GM19240 (cell line): ENCODE data around the gene MYO1A.
A peak's percentile ranks its signal among the peaks of the same experiment; 100 is the strongest.
"Not testable (repeated sequence)": the region's sequence is repeated elsewhere in the genome, so short reads cannot be mapped to it uniquely, and the experiment has no call there.

Experiments used
- DNase-seq: peaks from one replicate; pipeline ENCODE4 v3.0.0; 2011; ENCODE audit warnings: low spot score; ENCODE audit not compliant: insufficient read length

MYO1A gene

DNA sequence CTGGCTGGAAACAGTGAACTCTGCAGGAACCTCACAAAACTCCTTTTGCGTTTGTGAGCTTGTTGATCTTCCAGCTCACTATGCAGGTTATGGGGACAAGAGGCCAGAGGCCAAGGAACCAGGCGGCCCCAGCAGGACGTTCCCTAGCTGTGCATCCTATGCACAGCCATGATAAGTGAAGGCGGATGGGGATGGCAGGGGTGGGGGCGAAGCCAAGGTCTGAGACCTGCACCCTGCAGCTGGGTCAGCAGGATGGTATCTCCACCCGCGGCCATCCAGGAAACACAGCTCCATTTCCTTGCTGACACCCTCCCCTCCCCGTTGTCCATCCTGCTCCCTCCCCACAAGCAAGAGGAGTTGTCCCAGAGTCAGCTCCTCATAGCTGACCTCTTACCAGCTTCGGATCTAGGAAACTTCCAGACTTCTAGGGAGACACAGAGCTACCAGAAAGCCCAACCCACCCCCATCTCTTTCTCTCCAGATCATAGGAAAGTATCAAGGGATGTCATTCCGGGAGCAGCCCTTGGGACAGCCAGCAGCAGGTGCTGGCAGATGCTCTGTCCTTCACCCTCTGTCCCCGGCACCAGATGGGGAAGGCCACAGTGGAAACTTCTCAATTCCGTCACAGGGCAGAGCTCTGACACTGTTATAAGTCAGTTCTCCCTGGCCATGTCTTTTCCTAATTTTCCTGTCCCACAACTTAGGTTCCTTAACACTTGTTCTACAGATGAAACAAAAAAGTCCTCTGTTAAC is 53.0 kb downstream of the MYO1A start:
- DNase-seq: no peak

DNA sequence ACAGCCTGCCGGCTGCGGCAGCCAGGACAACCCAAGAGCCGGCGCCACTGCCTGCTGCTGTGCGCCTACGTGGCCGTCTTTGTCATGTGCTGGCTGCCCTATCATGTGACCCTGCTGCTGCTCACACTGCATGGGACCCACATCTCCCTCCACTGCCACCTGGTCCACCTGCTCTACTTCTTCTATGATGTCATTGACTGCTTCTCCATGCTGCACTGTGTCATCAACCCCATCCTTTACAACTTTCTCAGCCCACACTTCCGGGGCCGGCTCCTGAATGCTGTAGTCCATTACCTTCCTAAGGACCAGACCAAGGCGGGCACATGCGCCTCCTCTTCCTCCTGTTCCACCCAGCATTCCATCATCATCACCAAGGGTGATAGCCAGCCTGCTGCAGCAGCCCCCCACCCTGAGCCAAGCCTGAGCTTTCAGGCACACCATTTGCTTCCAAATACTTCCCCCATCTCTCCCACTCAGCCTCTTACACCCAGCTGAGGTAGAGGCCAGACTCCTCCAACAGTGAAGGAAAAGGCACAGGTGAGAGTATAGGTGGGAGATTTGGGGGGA is 53.9 kb downstream of the MYO1A start:
- no peak for DNase-seq

DNA sequence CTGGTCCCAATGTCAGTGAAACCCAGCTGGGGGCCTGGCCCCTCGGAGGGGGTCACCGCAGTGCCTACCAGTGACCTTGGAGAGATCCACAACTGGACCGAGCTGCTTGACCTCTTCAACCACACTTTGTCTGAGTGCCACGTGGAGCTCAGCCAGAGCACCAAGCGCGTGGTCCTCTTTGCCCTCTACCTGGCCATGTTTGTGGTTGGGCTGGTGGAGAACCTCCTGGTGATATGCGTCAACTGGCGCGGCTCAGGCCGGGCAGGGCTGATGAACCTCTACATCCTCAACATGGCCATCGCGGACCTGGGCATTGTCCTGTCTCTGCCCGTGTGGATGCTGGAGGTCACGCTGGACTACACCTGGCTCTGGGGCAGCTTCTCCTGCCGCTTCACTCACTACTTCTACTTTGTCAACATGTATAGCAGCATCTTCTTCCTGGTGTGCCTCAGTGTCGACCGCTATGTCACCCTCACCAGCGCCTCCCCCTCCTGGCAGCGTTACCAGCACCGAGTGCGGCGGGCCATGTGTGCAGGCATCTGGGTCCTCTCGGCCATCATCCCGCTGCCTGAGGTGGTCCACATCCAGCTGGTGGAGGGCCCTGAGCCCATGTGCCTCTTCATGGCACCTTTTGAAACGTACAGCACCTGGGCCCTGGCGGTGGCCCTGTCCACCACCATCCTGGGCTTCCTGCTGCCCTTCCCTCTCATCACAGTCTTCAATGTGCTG is 54.6 kb downstream of the MYO1A start:
- no peak for DNase-seq

DNA sequence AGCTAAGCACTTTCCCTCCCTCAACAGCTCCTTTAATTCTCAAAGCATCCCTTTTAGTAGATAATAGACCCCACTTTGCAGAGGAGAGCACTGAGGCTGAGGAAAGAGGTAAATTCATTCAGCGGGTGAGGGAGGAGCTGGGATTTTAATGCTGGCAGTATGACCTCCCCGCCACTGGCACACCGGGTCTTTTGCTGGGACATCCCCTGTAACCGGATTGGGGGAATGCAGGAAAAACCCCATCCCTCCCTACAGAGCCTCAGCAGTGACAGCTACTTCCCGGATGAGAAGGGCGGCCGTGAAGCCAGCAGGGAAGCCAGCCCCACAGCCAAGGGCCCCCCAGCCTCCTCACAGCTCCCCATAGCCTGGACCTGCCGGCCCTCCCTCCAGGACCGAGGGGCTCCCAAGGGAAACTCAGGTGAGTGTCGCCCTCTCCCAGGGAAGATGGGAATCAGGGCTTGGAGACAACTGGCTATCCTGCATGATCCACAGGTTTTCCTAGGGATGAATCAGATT is 55.6 kb downstream of the MYO1A start:
- no peak for DNase-seq

- DNase-seq: no peak
These were observed 56.6 kb downstream of the MYO1A start for GRCh38 chr12:56993346-56993745.

DNA sequence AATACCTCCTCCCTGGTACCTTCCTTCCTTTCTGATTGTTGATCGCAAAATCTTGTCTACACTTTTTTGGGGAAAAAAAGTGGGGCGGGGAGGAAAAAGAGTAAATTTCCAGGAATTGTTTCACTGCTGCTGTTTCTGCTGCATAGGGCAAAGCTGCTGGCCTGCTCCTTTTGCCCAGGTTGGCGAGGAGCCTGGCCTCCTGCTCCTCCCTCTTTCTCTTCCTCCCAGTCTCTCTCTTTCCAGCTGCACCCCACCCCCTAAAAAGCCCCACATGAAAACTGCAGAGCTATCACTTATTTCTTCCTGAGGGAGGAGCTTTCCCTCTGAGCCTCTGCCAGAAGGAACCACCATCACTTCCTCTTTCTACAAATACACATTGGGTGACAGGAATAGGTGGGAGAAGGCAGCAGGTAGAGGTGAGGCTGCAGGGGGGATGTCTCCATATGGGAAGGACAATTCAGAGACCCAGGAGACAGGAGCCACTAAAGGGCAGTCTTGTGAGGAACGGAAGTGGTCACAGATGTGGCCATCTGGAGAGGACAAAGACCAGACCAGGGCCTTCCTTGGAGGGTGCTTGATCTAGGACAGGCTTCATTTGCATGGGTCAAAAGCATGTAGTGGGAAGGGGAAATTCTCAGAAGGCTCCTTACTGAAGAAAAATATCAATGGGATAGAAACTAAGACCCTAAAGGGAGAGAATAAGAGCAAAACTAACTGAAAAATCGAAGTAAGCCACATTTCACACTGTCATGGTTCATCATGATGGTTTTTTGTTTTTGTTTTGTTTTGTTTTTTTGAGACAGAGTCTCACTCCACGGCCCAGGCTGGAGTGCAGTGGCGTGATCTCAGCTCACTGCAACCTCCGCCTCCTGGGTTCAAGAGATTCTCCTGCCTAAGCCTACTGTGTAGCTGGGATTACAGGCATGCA is 58.3 kb downstream of the MYO1A start:
- no peak for DNase-seq

DNA sequence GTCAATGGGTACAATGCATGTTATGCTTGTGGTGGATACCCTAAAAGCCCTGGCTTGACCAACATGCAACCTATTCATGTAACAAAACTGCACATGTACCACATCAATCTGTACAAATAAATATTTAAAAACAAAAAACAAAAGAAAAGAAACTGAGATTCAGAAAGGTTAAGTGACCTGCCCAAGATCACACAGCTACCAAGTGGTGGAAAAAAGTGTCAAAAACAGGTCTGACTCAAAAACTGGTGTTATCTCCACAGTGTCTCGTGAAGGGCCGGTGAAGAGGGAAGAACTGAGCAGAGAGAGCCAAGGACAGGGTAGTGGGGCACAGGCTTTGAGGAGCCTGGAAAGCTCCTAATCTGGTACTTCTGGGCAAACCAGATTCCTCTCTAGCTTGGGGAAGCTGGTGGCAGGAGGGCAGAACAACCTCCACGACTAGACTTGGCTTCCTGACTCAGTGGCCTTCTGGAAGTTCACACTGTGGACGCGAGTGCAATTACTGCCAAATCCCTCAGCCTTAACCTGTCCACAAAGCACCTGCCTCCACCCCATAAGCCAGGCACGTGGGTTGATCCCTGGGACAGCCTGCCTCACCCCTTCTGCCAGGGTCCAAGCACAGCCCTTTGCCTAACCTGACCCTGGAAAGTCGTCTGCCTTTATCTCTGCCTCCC is 59.1 kb downstream of the MYO1A start:
- DNase-seq: no peak

GRCh38 chr12:56989861-56990610 is 59.9 kb downstream of the MYO1A start:
- no peak for DNase-seq

- DNase-seq: no peak
These were observed 61.7 kb downstream of the MYO1A start for GRCh38 chr12:56988207-56988739.

DNA sequence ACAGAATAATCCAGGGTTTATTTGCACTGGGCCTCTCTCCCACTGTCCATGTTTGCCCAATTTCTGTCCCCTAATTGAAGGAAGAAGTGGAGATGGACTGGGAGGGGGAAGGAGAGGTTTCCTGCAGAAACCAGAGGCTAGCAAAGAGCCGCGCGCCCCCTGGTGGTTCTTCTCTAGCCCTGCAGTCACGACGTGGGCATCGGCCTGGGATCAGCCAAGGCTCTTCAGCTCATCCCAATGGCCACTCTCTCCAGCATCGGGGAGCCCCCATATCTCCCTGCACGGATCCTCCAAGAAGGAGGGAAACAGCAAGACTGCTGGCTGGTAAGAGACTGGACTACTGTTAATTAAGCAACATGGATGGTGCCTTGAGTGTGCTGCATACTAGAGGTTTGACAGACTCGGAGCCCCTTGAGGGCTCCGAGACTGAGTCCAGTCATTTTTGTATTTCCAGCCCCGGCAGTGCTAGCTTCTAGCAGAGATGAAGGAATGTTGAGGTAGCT is 62.3 kb downstream of the MYO1A start:
- DNase-seq: peak; percentile 72

DNA sequence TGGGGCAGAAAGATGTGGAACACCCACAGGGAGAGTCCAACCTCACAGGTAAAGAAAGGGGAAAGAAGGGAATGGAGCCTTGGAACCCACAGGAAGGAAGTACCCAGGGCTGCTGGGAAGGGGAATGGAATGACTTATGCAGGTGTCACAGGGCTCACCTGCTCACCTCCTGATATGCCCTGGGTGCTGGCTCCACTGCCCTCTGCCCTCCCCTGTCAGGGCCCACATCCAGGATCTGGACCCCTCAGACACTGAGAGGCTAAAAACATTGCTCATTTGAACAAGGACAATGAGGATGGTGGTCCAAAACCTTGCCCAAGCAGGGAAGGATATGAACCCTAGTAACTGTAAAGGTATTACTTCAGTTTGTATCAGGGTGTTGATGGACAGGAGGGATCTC is 62.9 kb downstream of the MYO1A start:
- DNase-seq: no peak

DNA sequence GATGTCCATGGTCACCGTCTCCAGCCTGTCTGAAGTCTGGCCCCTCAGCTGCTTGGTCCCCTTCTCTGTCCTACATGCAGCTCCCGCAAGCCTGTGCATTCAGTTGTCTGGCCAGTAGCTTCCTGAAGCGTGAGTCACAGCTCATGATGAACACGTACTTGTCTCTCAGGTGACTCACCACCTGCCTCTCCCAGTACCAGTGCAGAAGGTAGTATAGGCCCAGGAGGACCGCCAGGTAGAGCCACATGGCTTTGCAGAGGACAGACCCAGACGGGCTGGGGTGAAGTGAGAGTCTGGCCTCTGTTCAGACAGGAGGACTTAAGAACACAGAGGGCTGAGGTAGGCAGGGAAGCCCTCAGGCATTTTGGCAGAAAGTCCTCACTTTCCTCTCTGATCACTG is 64.2 kb downstream of the MYO1A start:
- not testable (repeated sequence) for DNase-seq

DNA sequence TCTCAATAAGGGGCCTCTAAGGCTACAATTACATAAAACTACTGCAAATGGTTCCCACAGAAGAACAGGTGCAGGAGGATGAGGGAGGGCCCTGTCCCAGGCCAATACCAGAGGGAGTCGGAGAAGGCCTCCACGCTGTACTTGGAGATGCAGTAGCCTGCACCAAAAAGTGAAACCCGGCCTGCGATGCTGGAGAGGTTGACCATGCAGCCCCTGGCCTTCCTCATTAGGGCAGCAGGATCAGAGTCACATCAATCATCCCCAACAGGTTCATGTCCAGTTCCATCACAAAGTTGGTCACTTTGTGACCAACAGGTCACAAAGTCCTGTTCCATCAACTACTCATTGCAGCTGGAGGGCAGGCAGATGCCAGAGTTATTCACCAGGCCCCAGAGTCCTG is 66.5 kb downstream of the MYO1A start:
- DNase-seq: no peak

DNA sequence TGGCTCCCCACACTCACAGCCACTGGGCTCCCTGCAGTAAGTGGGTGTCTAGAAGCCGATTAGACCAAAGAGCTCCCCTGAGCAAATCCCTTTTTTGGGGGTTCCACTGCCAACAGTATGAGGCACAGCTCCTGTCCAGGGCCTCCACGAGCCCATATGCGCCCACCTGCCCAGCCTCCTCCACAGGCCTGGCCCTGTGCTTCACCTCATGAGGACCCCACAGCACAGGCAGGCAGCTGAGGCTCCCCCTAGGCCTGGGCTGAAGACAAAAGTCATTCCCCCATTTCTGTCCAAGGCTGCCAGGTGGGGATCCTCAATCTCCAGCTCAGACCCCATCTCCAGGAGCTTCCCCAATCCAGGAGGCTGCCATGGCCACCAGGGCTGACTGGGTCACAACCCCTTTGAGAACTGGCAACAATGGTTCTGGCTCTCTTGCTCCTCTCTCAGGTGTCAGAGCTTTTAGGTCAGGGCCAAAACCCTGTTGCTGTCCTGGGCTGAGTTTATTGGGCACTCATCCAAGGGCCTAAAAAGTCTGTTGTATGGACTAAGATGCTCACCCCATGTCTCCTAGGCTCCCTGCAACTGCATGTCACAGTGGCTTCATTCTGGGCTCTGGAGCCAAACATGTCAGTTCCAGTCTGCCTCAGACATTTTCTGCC is 67.2 kb downstream of the MYO1A start:
- not testable (repeated sequence) for DNase-seq

GRCh38 chr12:56980941-56981530 is 68.9 kb downstream of the MYO1A start:
- no peak for DNase-seq

- DNase-seq: no peak
These were observed 69.7 kb downstream of the MYO1A start for GRCh38 chr12:56980268-56980667.

- no peak for DNase-seq
These were observed 70.3 kb downstream of the MYO1A start for GRCh38 chr12:56979628-56980027.
